Measurements from ENCODE around the gene KRT84.

The KRT84 gene

GRCh38 chr12:52338241-52338960 lies 47.1 kb downstream of the KRT84 start:
- DNase-seq: no peak

GRCh38 chr12:52337054-52337453 lies 48.4 kb downstream of the KRT84 start:
- no peak for DNase-seq

GRCh38 chr12:52336641-52337040 lies 48.8 kb downstream of the KRT84 start:
- no peak for DNase-seq

- no peak for DNase-seq
Observed at GRCh38 chr12:52335598-52336262, 49.7 kb downstream of the KRT84 start.

- DNase-seq: no peak
Observed at GRCh38 chr12:52334185-52334584, 51.3 kb downstream of the KRT84 start.

- DNase-seq: no peak
Observed at GRCh38 chr12:52333321-52333720, 52.1 kb downstream of the KRT84 start.

GRCh38 chr12:52332381-52332780 lies 53.1 kb downstream of the KRT84 start:
- no peak for DNase-seq

GRCh38 chr12:52331833-52332232 lies 53.6 kb downstream of the KRT84 start:
- DNase-seq: no peak

GRCh38 chr12:52331039-52331438 lies 54.4 kb downstream of the KRT84 start:
- DNase-seq: no peak

GRCh38 chr12:52327830-52328500 lies 57.5 kb downstream of the KRT84 start:
- DNase-seq: no peak

All from SHP77 treated with DMSO at 0.1 percent for 48 hours (cell line).